ENCODE data around the gene ACTL7A.
"Not testable (repeated sequence)": the region's sequence is repeated elsewhere in the genome, so short reads cannot be mapped to it uniquely, and the experiment has no call there.

ACTL7A gene

DNA sequence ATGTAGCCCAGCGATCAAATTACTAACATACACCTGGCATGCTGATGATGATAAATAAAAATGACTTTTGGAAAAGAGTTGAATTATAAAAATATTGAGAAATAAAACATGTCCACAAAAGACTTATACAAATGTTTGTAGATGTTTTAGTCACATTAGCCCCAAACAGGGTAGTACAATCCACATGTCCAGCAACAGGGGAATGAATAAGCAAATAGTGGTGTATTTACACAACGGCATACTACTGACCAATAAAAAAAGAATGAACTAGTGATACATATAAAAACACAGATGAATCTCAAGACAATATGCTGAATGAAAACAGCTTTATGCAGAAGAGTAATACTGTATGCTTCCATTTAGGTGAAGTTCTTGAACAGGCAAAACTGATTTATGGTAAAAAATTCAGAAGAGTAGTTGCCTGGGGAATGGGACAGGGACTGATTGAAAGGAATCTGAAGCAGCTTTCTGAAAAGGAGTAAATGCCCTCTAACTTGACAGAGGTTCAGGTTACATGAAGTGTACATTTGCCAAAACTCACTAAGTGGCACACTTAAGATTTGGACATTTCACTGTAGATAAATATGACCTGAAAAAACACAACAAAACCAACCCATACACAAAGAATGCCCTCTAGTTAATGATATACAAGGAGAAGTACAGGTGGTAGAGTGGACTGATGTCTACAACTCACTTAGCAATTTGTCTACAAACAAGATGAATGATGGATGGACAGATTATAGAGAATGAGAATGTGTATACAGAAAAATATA is 35.4 kb downstream of the ACTL7A start:
- Histone ChIP-seq H3K27ac (ENCODE audit: low read depth, low read length) (no peak overlapping the region), H4K91ac (ENCODE audit: low read depth, low read length) (no peak overlapping the region), H3K9ac (ENCODE audit: low read length) (no peak overlapping the region), H3K36me3 (ENCODE audit: control insufficient read depth in 1 of 2, insufficient read depth in 2 of 2, low read length in 2 of 2) (peaks cover 14 to 35% of the 10 kb centered on the region in 2 experiments), H2AK5ac (ENCODE audit: low read length) (no peak overlapping the region), H3K79me1 (ENCODE audit: low read length) (no peaks in the 10 kb centered on the region), H2BK5ac (ENCODE audit: low read depth, low read length, poor library complexity) (no peak overlapping the region), H3K23ac (ENCODE audit: low read length) (no peak overlapping the region), H3K4ac (ENCODE audit: low read depth, low read length) (no peak overlapping the region), H3K27me3 (ENCODE audit: insufficient read depth, low read length) (no peaks in the 10 kb centered on the region), H3K4me2 (ENCODE audit: low read length) (no peak overlapping the region), H2BK120ac (ENCODE audit: insufficient read depth, low read length, poor library complexity) (no peak overlapping the region), H3K4me3 (ENCODE audit: low read depth, low read length) (no peak overlapping the region), H4K8ac (ENCODE audit: low read depth, low read length) (no peak overlapping the region), H2BK12ac (ENCODE audit: low read length) (no peak overlapping the region), H4K12ac (ENCODE audit: low read depth, low read length) (no peak overlapping the region), H3K79me2 (ENCODE audit: control insufficient read depth, insufficient read depth, low read length, poor library complexity) (no peaks in the 10 kb centered on the region), H3K18ac (ENCODE audit: low read length) (no peak overlapping the region), H3K4me1 (ENCODE audit: control insufficient read depth in 1 of 2, insufficient read depth in 2 of 2, low read length in 2 of 2) (no peaks in the 10 kb centered on the region), H2AFZ (ENCODE audit: insufficient read depth, low read length, poor library complexity) (no peak overlapping the region), H3K9me3 (ENCODE audit: insufficient read depth, low read depth, low read length) (no peaks in the 10 kb centered on the region), H3K14ac (ENCODE audit: low read length) (no peak overlapping the region)
- no peak for DNase-seq
- no CpG with 5 or more reads among the region's 2 CpGs for WGBS (ENCODE audit: extremely low coverage, insufficient coverage, insufficient read length)

DNA sequence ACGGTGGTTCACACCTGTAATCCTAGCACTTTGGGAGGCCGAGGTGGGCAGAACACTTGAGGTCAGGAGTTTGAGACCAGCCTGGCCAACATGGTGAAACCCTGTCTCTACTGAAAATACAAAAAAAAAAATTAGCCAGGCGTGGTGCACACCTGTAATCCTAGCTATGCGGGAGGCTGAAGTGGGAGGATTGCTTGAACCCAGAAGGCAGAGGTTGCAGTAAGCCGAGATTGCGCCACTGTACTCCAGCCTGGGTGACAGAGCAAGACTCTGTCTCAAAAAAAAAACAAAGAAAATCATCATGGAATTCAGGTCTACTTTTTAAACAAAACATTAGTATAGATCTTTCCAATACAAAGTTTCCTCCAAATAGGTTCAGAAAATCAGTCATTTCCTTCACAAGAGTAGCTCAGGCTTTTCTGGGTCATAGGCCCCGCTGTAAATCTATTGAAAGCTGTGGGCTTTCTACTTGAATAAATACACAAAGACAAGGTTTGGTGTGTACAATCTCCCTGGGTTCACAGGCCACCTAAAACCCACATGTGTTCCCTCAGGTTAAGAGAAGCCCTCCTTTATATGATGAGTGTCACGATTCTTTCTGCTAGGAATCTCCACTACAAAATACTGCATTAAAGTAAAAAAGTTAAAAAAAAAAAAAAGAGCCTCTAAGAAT is 37.1 kb downstream of the ACTL7A start:
- peaks cover 9 to 32% of the 10 kb centered on the region in 2 experiments for H3K36me3 ChIP-seq (ENCODE audit: control insufficient read depth in 1 of 2, insufficient read depth in 2 of 2, low read length in 2 of 2)
- not testable (repeated sequence) for H3K4ac ChIP-seq (ENCODE audit: low read depth, low read length); H2BK120ac ChIP-seq (ENCODE audit: insufficient read depth, low read length, poor library complexity); H2AK5ac ChIP-seq (ENCODE audit: low read length); H3K79me1 ChIP-seq (ENCODE audit: low read length); H4K91ac ChIP-seq (ENCODE audit: low read depth, low read length); H3K23ac ChIP-seq (ENCODE audit: low read length); H3K4me1 ChIP-seq (ENCODE audit: control insufficient read depth in 1 of 2, insufficient read depth in 2 of 2, low read length in 2 of 2); H3K14ac ChIP-seq (ENCODE audit: low read length); H4K8ac ChIP-seq (ENCODE audit: low read depth, low read length); H3K4me3 ChIP-seq (ENCODE audit: low read depth, low read length); H3K79me2 ChIP-seq (ENCODE audit: control insufficient read depth, insufficient read depth, low read length, poor library complexity); H3K27ac ChIP-seq (ENCODE audit: low read depth, low read length); H4K12ac ChIP-seq (ENCODE audit: low read depth, low read length); H2AFZ ChIP-seq (ENCODE audit: insufficient read depth, low read length, poor library complexity); H3K4me2 ChIP-seq (ENCODE audit: low read length); DNase-seq; H3K9me3 ChIP-seq (ENCODE audit: insufficient read depth, low read depth, low read length); H3K27me3 ChIP-seq (ENCODE audit: insufficient read depth, low read length); H3K18ac ChIP-seq (ENCODE audit: low read length); H3K9ac ChIP-seq (ENCODE audit: low read length); H2BK5ac ChIP-seq (ENCODE audit: low read depth, low read length, poor library complexity); H2BK12ac ChIP-seq (ENCODE audit: low read length)
- WGBS (ENCODE audit: extremely low coverage, insufficient coverage, insufficient read length), result no CpG with 5 or more reads among the region's 8 CpGs

DNA sequence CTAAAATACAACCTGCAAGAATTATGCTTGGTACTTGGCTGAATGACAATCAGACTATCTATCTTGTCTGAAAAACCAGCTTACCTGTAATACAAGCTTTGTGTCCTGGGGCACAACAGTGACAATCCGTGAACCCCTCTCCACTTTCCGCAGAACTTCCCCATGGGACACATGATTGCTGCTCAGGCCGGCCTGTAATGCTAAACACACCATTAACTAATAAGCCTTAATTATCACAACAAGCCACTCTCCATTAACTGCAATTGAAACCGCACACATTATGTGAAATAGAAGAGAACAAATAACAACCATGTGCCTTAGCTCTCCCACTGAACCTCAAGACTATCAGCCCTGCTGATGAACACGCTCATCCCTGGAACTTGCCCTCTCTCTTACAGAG is 38.1 kb downstream of the ACTL7A start:
- Histone ChIP-seq H2AFZ (ENCODE audit: insufficient read depth, low read length, poor library complexity) (no peak overlapping the region), H3K4me3 (ENCODE audit: low read depth, low read length) (no peak overlapping the region), H3K4me2 (ENCODE audit: low read length) (no peak overlapping the region), H3K27me3 (ENCODE audit: insufficient read depth, low read length) (no peaks in the 10 kb centered on the region), H3K14ac (ENCODE audit: low read length) (no peak overlapping the region), H3K4ac (ENCODE audit: low read depth, low read length) (no peak overlapping the region), H3K23ac (ENCODE audit: low read length) (no peak overlapping the region), H3K79me2 (ENCODE audit: control insufficient read depth, insufficient read depth, low read length, poor library complexity) (no peaks in the 10 kb centered on the region), H2BK120ac (ENCODE audit: insufficient read depth, low read length, poor library complexity) (no peak overlapping the region), H4K8ac (ENCODE audit: low read depth, low read length) (no peak overlapping the region), H3K79me1 (ENCODE audit: low read length) (no peaks in the 10 kb centered on the region), H3K4me1 (ENCODE audit: control insufficient read depth in 1 of 2, insufficient read depth in 2 of 2, low read length in 2 of 2) (no peaks in the 10 kb centered on the region), H4K12ac (ENCODE audit: low read depth, low read length) (no peak overlapping the region), H2BK5ac (ENCODE audit: low read depth, low read length, poor library complexity) (no peak overlapping the region), H3K36me3 (ENCODE audit: control insufficient read depth in 1 of 2, insufficient read depth in 2 of 2, low read length in 2 of 2) (peaks cover 6 to 29% of the 10 kb centered on the region in 2 experiments), H3K27ac (ENCODE audit: low read depth, low read length) (no peak overlapping the region), H2AK5ac (ENCODE audit: low read length) (no peak overlapping the region), H2BK12ac (ENCODE audit: low read length) (no peak overlapping the region), H3K9me3 (ENCODE audit: insufficient read depth, low read depth, low read length) (no peaks in the 10 kb centered on the region), H3K18ac (ENCODE audit: low read length) (no peak overlapping the region), H4K91ac (ENCODE audit: low read depth, low read length) (no peak overlapping the region), H3K9ac (ENCODE audit: low read length) (no peak overlapping the region)
- no CpG with 5 or more reads among the region's 5 CpGs for WGBS (ENCODE audit: extremely low coverage, insufficient coverage, insufficient read length)
- DNase-seq, result no peak

DNA sequence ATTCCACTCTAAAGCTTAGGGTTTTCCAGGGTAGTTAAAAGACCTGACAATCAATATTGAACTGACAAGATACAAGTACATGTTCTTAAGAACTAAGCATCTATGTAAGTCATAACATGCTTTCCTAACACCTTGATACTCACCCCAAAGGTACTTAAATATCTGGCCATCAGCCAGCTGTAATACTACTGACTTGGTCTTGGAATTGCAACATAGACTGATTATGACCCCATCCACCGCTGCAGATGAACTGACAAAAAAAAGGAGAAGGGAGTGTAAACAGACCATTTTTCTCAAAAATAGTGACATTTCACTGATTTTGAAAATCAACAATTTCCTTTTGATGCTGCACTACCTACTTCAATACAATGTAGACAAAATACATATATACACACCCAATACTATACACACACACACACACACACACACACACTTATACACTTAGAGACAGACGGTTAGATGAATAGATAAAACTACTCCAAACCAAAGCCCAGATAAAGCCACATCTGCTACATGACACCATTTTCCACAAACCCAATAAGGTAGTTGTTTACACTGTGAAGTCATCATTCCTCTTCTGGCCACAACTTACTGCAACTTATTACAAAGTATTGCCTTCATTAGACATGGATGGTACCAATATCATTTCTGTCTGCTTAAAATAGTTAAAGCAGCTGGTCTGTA is 41.5 kb downstream of the ACTL7A start:
- Histone ChIP-seq H3K79me1 (ENCODE audit: low read length) (no peaks in the 10 kb centered on the region), H2AFZ (ENCODE audit: insufficient read depth, low read length, poor library complexity) (no peak overlapping the region), H2BK120ac (ENCODE audit: insufficient read depth, low read length, poor library complexity) (no peak overlapping the region), H3K79me2 (ENCODE audit: control insufficient read depth, insufficient read depth, low read length, poor library complexity) (no peaks in the 10 kb centered on the region), H4K8ac (ENCODE audit: low read depth, low read length) (no peak overlapping the region), H4K91ac (ENCODE audit: low read depth, low read length) (no peak overlapping the region), H3K23ac (ENCODE audit: low read length) (no peak overlapping the region), H3K4me2 (ENCODE audit: low read length) (no peak overlapping the region), H2BK12ac (ENCODE audit: low read length) (no peak overlapping the region), H3K18ac (ENCODE audit: low read length) (no peak overlapping the region), H4K12ac (ENCODE audit: low read depth, low read length) (no peak overlapping the region), H3K9me3 (ENCODE audit: insufficient read depth, low read depth, low read length) (no peaks in the 10 kb centered on the region), H3K27ac (ENCODE audit: low read depth, low read length) (no peak overlapping the region), H3K4ac (ENCODE audit: low read depth, low read length) (no peak overlapping the region), H3K9ac (ENCODE audit: low read length) (no peak overlapping the region), H2BK5ac (ENCODE audit: low read depth, low read length, poor library complexity) (no peak overlapping the region), H3K27me3 (ENCODE audit: insufficient read depth, low read length) (no peaks in the 10 kb centered on the region), H3K4me3 (ENCODE audit: low read depth, low read length) (no peak overlapping the region), H3K14ac (ENCODE audit: low read length) (no peak overlapping the region), H2AK5ac (ENCODE audit: low read length) (no peak overlapping the region), H3K36me3 (ENCODE audit: control insufficient read depth in 1 of 2, insufficient read depth in 2 of 2, low read length in 2 of 2) (peaks cover 7 to 27% of the 10 kb centered on the region in 2 experiments), H3K4me1 (ENCODE audit: control insufficient read depth in 1 of 2, insufficient read depth in 2 of 2, low read length in 2 of 2) (no peaks in the 10 kb centered on the region)
- DNase-seq, result no peak
- no CpG with 5 or more reads among the region's 2 CpGs for WGBS (ENCODE audit: extremely low coverage, insufficient coverage, insufficient read length)

Measured in trophoblast cell (in vitro differentiated cells and primary cell).